Left ventricle myocardium inferior (tissue), 1 donor: ENCODE results near the gene MARCHF7. TPM values are rescaled to one million over a fixed set of nuclear protein-coding genes. Genes with fewer than 3 reads are reported as not detected.

Experiments used
- DNase-seq: peaks from one replicate; pipeline ENCODE4 v3.0.0-alpha.2; 2020
- H3K27ac ChIP-seq: fragments of 200-600 bp; replicated peaks from 2 replicates; pipeline ENCODE4 v1.8.0; 2021
- H3K27me3 ChIP-seq: fragments of 200-600 bp; 2 replicates; pipeline ENCODE4 v1.8.0; 2021; ENCODE audit warnings: low read depth
- H3K36me3 ChIP-seq: fragments of 200-600 bp; 2 replicates; pipeline ENCODE4 v1.8.0; 2021
- H3K4me1 ChIP-seq: fragments of 200-600 bp; 2 replicates; pipeline ENCODE4 v1.8.0; 2021
- H3K4me3 ChIP-seq: fragments of 200-600 bp; 2 replicates; pipeline ENCODE4 v1.8.0; 2021; ENCODE audit warnings: mild to moderate bottlenecking, moderate library complexity
- H3K9me3 ChIP-seq: fragments of 200-600 bp; replicated peaks from 2 replicates; pipeline ENCODE4 v1.8.0; 2021
- CTCF ChIP-seq: fragments of 200-600 bp; IDR thresholded peaks from 2 replicates; pipeline ENCODE4 v1.8.0; 2021; ENCODE audit warnings: antibody characterized with exemption, mild to moderate bottlenecking, borderline replicate concordance
- intact Hi-C: fragments of 100-400 bp; cut with micrococcal nuclease; formaldehyde crosslinking; loops from one replicate; pipeline ENCODE4 v1.11.0; 2022
- total RNA-seq: library from RNA; stranded (reverse); fragmentation: NEBNext Ultra II Directional; extraction: Animal tissue kit (Norgen Biotek cat#: 25700); gene quantifications from one replicate; pipeline ENCODE4 v1.2.1, GENCODE V29; 2021
- donor health status: DM: no; HTN: yes; CAD: no; lungs with severe emphysema.

Gene MARCHF7
- total RNA-seq, 1 donor from 2014 or later: 75.1 TPM

- no peak for DNase-seq
- H3K9me3 ChIP-seq: no peaks in the 10 kb centered on the region
- no peak overlapping the region for H3K27ac ChIP-seq
- no peaks in the 10 kb centered on the region for H3K27me3 ChIP-seq
- no peak for TF ChIP-seq CTCF
- no peak overlapping the region for H3K4me3 ChIP-seq
- peaks cover 60% of the 10 kb centered on the region for H3K4me1 ChIP-seq
- intact Hi-C loops: no loop called here
- H3K36me3 ChIP-seq: peaks cover 74% of the 10 kb centered on the region
Observed at GRCh38 chr2:159759577-159759976, 47.3 kb downstream of the MARCHF7 start.

- H3K36me3 ChIP-seq: peaks cover 79% of the 10 kb centered on the region
Observed at GRCh38 chr2:159760326-159760725, 48.0 kb downstream of the MARCHF7 start.

GRCh38 chr2:159762075-159762474 lies 49.8 kb downstream of the MARCHF7 start:
- H3K27me3 ChIP-seq: no peaks in the 10 kb centered on the region
- peaks cover 45% of the 10 kb centered on the region for H3K4me1 ChIP-seq
- no peak for DNase-seq
- TF ChIP-seq CTCF: no peak
- peaks cover 78% of the 10 kb centered on the region for H3K36me3 ChIP-seq
- peak overlapping the region; percentile 40 for H3K27ac ChIP-seq
- H3K9me3 ChIP-seq: no peaks in the 10 kb centered on the region
- no peak overlapping the region for H3K4me3 ChIP-seq
- intact Hi-C loops: no loop called here

More at GRCh38 chr2:159760326-159760725, 48.0 kb downstream of the MARCHF7 start:
- no peaks in the 10 kb centered on the region for H3K27me3 ChIP-seq
- H3K4me3 ChIP-seq: no peak overlapping the region
- TF ChIP-seq CTCF: no peak
- peaks cover 53% of the 10 kb centered on the region for H3K4me1 ChIP-seq
- H3K9me3 ChIP-seq: no peaks in the 10 kb centered on the region
- no peak for DNase-seq
- no peak overlapping the region for H3K27ac ChIP-seq
- intact Hi-C loops: no loop called here

Other genes with a start within 250 kb of the MARCHF7 start
- gene BAZ2B, start 96.0 kb upstream of the MARCHF7 start, total RNA-seq: 32.4 TPM
- gene CD302, start 85.7 kb downstream of the MARCHF7 start, total RNA-seq: 17.2 TPM
- gene LY75, start 192.2 kb downstream of the MARCHF7 start, total RNA-seq: 0.63 TPM